ENCODE data around the gene TCN2.
"Not testable (repeated sequence)": the region's sequence is repeated elsewhere in the genome, so short reads cannot be mapped to it uniquely, and the experiment has no call there.

TCN2 gene

DNA sequence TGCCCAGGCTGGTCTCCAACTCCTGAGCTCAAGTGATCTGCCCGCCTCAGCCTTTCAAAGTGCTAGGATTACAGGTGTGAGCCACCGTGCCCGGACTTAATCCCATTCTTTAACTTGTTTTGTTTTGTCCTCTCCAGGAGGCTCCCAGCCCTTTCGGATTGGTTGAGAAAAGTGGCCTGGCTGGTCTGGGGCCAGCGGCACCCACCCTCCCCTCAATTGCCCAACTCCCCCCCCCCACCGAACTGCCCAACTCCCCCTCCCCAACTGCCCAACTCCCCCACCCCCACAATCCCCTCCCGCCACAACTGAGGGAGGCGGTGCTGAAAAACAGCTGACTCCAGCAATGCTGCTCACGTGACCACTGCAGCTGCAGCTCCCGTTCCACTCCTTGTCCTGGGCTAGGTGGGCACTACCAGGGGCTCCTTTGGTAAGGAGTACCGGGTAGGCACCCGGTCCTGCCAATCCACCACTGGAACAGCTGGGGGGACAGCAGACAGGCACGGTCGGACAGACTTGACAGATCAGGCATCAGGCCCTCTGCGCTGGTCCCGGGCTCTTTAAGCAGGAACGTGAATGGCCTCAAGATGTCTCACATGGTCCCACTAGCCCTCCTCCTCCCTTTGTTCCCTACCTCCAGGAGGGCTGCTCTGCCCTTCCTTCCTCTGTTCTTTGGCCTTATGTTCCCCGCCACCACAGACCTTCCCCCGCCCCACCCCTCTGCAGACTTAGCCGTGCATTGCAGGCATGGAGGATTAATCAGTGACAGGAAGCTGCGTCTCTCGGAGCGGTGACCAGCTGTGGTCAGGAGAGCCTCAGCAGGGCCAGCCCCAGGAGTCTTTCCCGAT lies at the start of gene TCN2:
Gene TCN2 (plus strand): TSS at position 720 of the 845 bp plus-strand sequence. CDS start 158 bp downstream, outside the sequence.
- DNase-seq (ENCODE audit: low read depth), result no peak

DNA sequence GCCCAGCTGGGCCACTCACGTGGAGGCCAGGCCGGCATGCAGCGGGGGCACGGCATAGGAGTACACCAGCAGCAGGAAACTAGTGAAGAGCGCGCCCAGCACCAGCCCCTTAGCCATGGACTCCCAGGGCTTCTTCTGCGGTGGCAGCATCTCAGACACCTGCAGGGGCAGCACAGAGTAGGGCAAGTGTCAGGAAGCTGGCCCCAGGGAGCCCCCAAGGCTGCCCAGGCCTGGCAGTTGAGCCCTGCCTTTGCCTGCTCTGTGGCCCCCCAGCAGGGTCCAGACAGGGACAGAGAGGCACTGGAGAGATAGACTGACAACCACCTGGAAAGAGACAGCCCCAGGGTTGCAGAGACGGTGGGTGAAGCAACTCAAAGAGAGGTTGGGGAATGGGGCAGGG lies 49.7 kb upstream of the TCN2 start:
- DNase-seq (ENCODE audit: low read depth), result no peak

DNA sequence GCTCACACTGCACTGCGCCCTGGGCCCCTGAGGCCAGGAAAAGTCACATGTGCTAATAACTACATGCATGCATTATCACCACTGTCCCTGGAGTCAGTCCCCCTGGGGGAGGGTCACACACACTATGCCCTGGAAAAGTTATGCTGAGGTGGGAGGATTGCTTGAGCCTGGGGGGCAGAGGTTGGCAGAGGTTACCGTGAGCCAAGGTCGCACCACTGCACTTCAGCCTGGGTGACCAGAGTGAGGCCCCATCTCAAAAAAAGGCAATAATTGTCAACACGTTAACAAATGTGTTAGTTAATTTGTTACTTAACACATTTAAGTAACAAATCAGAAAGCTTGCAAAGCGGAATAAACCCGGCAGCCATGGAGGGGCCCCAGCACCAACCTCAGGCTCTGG lies 47.1 kb upstream of the TCN2 start:
- no peak for DNase-seq (ENCODE audit: low read depth)

DNA sequence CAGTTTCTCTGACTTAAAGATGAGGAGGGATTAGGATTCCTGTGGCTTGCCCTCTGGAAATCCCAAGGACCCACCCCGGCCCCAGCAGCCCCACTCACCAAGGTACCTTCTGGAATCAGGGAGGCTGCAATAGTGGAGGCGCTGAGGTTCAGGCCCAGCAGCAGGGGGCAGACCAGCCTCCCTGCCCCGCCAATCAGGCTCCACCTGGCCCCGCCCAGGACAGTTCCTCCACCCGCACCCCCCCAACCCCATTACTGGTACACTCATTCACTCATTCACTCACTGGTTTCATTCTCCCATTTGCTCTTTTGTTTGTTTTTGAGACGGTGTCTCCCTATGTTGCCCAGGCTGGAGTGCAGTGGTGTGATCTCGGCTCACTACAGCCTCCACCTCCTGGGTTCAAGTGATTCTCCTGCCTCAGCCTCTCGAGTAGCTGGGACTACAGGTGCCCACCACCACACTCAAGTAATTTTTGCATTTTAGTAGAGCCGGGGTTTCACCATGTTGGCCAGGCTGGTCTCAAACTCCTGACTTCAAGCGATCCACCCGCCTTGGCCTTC lies 46.3 kb upstream of the TCN2 start:
- DNase-seq (ENCODE audit: low read depth), result not testable (repeated sequence)

DNA sequence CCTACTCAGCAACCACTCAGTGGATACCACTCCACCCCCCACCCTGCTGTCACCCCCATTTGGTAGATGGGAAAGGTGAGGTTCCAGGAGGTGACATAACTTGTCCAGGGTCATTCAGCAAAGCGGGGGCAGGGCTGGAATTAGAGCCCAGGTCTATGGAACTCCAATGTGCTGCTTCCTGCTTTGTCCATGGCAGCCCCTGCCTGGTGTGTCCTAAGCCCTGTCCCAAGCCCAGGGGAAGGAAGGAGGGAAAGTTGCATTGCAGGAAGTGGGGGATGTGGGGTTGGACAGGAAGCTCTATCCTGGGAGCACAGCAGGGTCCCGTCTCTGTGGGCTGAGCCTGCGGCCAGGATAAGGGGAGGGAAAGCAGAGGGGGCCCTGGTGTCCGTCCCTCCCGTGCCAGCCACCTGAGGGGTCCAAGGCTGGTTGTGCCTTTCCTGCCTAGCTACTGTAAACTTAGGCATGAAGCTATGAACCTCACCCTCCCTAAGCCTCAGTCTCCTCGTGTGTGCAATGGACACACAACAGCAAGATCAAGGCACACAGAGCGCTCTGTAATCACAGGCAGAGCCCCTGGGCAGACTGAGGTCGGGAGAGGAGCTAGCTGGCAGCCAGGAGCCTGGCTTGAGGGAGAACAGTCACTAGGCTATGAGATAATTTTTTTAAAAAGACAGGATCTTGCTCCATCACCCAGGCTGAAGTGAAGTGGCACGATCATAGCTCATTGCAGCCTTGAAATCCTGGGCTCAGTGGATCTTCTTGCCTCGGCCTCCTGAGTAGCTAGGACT lies 45.4 kb upstream of the TCN2 start:
- no peak for DNase-seq (ENCODE audit: low read depth)

DNA sequence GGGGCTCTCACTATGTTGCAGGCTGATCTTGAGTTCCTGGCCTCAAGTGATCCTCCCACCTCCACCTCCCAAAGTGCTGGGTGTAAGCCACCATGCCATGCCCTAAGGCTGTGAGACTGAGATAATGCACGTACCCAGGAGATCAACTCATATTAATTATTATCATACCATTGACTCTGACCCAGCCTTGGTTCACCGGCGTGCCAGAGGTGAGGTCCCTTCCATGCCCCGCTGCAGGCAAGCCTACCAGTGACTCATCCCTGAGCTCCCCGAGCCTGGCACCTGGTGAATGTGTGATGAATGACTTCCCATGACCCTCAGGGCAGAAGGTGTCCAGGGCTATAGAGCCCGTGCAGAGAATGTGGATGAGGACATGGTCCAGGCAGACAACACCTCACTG lies 44.6 kb upstream of the TCN2 start:
- DNase-seq (ENCODE audit: low read depth), result no peak

DNA sequence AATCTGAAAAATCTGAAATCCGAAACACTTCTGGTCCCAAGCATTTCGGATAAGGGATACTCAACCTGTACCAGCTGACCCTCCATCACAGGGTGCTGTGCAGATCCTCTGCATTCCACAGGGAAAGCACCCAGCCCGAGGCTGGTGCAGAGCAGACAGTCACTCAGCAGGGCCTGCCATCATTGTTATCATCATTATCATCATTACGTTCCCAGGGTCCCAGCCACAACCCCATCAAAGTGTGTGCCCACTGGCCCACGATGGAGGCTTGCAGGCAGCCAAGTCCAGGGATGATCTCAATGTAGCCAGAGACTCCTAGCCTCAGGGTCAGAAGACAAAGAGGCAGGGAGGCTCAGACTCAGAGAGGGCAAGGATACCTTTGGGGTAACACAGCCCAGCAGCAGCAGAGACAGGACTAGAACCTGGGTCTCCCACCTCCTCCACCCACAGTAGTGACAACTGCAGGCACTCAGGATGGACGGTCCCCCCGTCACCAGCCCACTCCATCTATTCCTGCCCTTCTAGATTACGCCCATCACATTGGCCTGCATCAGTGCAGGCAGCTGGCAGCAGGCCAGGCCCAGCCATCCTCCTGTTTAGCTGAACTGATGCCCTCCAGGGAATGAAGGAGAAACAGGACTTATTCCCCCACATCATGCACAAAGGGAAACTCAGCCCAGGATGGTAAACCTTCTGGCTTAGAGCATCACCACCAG lies 42.8 kb upstream of the TCN2 start:
- DNase-seq (ENCODE audit: low read depth), result no peak

DNA sequence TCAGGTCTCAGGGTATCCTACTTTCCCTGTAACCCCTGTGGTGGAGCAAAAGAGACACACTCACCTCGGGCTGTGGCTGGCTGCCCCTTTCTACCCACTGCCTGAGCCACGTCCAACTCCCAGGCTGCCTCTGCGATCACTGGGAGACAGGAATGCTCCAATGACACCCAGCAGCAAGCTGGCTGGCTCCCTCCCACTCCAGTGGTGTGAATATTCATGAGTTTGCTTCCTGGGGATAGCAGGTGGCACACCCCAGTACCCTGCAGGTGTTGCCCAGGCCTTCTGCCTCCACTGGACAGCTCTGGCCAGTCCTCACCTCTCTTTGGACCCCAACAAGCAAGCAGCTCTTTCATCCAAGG lies 42.2 kb upstream of the TCN2 start:
- DNase-seq (ENCODE audit: low read depth), result no peak

DNA sequence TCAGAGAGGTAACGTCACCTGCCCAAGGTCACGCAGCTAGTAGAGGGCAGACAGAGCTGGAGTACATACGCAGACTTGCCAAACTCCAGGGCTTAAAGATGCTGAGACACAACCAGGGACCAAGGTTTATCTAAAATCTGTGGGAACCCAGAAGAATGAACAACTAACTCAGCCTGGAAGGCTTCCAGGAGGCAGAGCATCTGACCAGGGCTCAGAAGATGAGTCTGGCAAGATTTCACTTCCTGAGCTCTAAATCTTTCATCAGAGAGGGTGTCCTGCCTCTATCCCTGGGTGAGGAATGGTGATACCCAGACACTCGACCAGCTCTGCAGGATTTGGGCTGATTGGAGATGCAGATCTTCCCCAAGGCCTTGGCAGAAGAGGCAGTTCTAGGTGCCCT lies 41.6 kb upstream of the TCN2 start:
- DNase-seq (ENCODE audit: low read depth), result no peak

DNA sequence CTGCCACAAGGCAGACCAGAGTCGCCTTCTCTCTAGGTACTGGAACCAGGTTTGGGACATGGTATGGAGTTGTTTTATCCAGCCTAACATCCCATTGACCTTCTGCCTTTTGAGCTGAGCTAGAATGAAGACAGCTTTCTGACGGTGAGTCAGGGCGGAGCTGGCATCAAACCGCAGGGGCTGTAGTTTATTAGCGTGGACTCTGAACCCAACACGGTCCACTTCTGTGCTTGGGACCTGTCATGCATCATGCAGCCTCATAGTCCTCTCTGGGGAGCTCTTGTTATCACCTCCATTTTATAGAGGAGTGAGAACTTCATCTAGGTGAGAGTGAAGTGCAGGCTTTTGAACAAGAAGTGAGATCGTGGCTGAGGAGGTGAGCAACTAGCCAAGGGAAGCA lies 40.8 kb upstream of the TCN2 start:
- DNase-seq (ENCODE audit: low read depth), result no peak

DNA sequence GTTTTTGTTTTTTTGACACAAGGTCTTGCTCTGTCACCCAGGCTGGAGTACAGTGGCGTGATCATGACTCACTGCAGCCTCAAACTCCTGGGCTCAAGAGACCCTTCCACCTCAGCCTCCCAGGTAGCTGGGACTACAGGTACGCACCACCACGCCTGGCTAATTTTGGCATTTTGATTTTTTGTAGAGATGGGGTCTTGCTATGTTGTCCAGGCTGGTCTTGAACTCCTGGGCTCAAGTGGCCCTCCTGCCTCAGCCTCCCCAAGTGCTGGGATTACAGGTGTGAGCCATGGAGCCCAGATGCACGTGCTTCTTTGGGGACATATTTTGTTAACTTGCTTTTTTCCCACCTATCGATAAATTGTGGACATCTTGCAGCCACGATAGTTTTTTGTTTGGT lies 39.7 kb upstream of the TCN2 start:
- DNase-seq (ENCODE audit: low read depth), result not testable (repeated sequence)

DNA sequence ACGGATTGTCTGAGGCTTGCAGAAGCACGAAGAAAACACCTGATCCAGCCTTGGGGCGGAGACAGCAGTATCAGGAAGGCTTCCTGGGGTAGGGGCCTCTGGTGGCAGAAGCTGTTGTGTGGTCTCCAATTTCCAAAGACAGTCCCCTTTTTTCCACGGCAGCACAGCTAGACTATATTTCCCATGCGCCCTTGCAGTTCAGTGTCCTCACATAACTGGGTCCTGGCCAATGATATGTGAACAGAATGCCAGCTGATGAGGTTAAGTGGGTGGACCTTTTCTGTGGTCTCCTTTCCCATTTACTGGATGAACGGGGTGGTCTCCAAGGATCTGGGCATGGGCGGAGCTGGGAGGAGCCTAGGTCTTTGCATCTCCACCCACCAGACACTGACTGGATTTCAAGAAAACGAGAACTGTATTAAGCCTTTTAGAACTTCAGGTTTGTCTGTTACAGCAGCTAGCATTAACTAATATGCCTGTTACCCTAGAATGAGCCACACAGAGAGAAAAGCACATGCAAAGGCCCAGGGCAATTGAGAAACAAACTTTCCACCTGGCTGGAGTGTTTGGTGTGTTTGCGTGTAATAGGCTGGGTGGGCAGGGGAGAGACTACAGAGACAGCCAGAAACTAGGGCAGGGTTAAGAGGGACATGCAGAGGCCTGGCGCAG lies 38.7 kb upstream of the TCN2 start:
- no peak for DNase-seq (ENCODE audit: low read depth)

DNA sequence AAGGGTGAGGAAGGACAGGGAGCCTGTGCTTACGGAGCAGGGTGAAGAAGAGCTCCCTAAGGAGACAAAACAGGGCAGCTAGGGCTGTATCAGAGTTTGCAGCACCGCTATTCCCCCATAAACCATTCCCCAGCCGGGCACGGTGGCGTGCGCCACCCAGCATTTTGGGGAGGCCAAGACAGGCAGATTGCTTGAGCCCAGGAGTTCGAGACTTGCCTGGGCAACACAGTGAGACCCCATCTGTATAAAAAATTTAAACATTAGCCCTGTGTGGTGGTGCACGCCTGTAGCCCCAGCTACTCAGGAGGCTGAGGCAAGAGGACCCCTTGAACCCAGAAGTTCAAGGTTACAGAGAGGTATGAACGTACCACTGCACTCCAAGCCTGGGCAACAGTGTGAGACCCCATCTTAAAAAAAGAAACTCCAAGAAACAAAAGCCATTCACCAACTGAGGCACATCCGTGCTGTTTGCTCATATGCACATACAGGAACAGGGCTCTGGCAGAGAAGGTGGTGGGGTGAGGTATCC lies 37.2 kb upstream of the TCN2 start:
- no peak for DNase-seq (ENCODE audit: low read depth)

DNA sequence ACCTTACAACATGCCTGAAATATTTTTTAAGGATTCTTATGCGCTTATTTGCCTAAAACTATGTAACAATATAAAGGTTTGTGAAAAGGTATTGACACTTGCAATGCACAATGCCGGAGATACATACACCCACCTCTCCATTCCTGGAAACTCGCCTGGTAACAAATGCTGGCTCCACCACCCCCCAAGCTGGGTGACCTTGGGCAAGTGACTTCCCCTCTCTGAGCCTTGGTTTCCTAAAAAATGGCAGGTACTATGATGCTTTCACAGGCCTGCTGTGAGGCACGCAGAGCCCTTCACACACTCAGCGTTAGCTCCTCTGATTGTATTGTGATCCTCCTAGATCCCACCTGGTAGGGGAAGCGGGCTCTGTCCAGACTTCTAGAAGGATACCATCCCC lies 34.8 kb upstream of the TCN2 start:
- no peak for DNase-seq (ENCODE audit: low read depth)

DNA sequence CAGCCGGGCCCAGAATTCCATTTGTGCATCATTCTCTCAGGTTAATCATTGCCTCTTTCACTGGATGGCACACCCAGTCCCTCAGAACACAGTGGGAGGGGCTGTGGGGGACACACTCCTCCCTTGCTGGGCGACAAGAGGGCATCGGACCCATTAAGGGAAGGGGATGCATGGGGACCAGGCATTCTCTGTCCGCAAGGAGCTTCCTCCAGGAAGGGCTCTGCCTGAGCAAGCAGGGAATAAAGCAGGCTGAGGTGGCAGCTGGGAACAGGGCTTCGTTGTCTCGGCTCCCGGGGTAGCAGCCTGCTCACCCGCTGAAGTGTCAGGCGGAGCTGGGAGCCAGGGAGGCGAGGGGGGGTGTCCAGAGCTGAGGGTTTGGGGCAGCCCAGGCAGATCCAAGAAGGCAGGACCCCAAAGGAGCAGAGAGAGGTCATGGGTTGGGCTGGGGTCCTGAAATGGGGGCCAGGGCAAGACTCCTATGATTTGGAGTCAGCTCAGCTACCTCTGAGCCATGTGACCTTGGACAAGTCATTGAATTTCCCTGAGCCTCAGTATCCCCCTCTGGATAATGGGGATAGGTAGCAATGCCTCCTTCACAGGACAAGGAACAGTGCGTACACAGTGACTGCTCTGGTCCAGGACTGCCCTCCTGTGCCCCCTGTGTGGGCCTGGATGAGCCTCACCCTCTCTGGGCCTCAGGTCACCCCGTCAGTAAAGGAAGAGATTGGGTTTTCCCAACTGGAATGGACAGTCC lies 34.0 kb upstream of the TCN2 start:
- no peak for DNase-seq (ENCODE audit: low read depth)

DNA sequence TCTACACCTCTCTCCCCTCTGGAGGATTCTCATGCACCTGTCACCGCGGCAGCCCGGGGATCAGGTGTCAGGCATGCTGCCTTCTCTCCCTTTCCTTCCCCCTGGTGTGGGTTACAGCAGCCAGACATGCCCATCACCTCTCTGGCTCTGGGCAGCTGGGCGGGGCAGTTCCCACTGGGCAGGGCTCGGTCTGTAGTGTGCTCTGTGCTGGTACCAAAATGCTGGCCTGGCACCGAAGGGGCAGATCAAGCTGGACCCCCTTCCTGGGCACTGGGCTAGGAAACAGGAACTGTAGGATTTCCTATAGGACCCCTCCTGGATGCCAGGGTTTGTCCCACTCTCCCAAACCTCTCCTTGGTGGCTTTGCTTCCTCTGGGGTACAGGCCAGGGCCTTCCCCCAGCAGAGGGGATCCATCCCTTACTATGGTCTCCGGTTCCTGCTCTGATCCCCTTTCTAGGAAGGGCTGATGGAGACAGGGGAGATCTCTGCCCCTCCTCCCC lies 33.3 kb upstream of the TCN2 start:
- DNase-seq (ENCODE audit: low read depth), result no peak

DNA sequence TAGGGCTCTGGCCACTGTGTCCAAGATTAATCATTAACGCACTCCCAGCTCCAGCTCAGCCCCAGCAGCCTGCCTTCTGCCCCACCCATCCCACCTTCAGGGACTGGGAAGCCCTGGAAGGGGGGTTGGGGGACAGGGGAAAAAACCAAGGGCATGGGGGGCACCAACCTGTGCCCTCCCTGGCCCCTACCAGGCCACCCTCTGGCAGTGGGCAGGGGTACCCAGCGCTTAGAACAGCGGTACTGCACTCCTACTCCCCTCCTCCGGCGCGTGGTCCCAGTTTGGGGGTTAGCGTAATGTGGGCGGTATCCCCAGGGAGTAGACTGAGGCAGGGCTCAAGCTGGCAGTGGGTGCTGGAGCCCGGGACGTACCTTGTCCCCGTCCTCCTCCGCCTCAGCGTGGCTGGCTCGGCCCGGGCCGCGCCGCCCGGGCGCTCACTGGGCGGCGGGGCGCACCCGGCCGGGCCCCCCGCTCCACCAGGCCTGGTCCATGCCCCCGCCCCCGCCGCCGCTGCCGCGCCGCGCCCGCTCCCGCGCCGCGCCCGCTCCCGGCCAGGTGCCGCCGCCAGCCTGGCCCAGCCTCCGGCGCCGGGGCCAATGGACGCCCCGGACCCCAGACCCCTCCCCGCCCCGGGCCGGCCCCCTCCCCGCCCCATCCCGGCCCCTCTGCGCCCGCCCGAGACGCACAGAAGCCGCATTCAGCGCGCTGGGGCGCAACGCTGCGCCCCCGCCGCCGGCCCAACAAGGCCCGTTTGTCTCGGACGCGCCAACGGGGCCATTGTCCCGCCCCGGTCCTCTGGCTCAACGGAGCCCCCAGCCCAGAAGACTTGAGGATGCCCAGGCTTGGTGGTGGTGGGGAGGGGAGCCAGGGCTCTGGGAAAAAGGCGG lies 32.6 kb upstream of the TCN2 start, which contains the start of gene GAL3ST1:
Gene GAL3ST1 (minus strand): TSS at position 571 of the 887 bp plus-strand sequence. CDS start 17,273 bp downstream, outside the sequence.
- DNase-seq (ENCODE audit: low read depth), result no peak

DNA sequence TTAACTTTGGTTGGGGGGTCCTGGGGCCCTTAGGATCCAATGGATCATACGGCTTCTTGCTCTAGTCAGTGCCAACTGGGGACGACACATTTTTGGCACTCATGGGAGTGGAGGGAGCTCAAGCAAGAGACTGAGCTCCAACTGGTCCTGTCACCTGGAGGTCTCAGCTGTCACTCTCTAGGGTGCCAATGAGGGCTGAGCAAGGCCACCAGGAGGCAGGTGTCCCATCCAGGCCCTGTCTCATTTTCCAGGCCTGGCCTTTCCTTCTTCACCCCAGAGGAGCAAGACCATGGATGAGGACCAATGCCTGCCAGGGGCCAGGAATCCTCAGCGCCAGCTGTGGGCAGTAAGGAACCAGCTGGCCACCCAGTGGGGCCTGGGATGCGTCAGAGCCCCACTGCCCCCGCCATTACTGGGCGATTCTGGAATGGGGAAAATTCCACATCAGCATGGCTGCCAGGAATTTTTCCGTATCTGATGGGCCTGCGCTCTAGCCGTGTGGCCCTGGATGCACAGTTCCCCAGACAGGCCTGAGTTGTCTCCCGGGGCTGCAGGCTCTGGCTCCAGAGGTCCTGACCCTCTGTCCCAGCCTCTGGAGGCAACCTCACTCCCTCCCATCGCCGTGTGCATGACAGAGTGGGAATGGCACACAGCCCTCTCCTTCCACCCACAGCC lies 31.8 kb upstream of the TCN2 start:
- DNase-seq (ENCODE audit: low read depth), result no peak

DNA sequence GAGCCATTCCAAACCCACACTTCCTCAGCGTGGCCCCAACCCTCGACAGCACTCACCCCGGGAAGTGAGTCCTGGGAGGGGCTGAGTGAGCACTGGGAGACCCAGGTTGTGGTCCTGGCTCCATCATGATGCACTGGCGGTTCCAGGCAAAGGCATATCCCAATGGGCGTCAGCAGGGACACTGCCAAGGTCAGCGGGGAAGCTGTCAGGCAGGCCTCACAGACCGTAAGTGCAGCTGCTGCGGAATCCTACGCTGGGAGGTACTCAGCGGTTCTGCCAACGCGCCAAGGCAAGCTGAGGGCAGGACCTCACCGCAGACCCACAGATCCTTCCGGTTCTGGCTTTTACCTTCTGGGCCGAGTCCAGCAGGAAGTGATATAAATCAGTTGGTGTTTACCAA lies 31.1 kb upstream of the TCN2 start:
- no peak for DNase-seq (ENCODE audit: low read depth)
